NCI-H446 (cell line): ENCODE measurements around the gene FAM72B.
"Not testable (repeated sequence)": the region's sequence is repeated elsewhere in the genome, so short reads cannot be mapped to it uniquely, and the experiment has no call there.

ENCODE experiments used
- DNase-seq, 2 experiments: peaks; one replicate each; lab custom pipeline; 2025; lab: John Stamatoyannopoulos, UW

The FAM72B gene

GRCh38 chr1:121200232-121200631 is 16.1 kb upstream of the FAM72B start:
- not testable (repeated sequence) for DNase-seq

- DNase-seq: not testable (repeated sequence)
Measured at GRCh38 chr1:121199763-121200162, 15.6 kb upstream of the FAM72B start.

- DNase-seq: not testable (repeated sequence)
Measured at GRCh38 chr1:121197095-121197882, 13.1 kb upstream of the FAM72B start.

GRCh38 chr1:121192512-121192911 is 8.4 kb upstream of the FAM72B start:
- DNase-seq: not testable (repeated sequence)

- not testable (repeated sequence) for DNase-seq
Measured at GRCh38 chr1:121187914-121188313, 3.8 kb upstream of the FAM72B start.

- DNase-seq: not testable (repeated sequence)
Measured at GRCh38 chr1:121186191-121186590, 2.1 kb upstream of the FAM72B start.

- not testable (repeated sequence) for DNase-seq
Measured at GRCh38 chr1:121185140-121185708, 1.1 kb upstream of the FAM72B start.

GRCh38 chr1:121183867-121184266 is 273 bp downstream of the FAM72B start:
- DNase-seq: not testable (repeated sequence)

GRCh38 chr1:121178197-121178596 is 5.9 kb downstream of the FAM72B start:
- DNase-seq: not testable (repeated sequence)

GRCh38 chr1:121176649-121177048 is 7.5 kb downstream of the FAM72B start:
- not testable (repeated sequence) for DNase-seq

- not testable (repeated sequence) for DNase-seq
Measured at GRCh38 chr1:121168152-121168668, 15.9 kb downstream of the FAM72B start.

GRCh38 chr1:121167225-121167738 is 16.9 kb downstream of the FAM72B start:
- DNase-seq: not testable (repeated sequence)

GRCh38 chr1:121165296-121165695 is 18.8 kb downstream of the FAM72B start:
- DNase-seq: not testable (repeated sequence)

GRCh38 chr1:121163850-121164757 is 20.0 kb downstream of the FAM72B start:
- not testable (repeated sequence) for DNase-seq

GRCh38 chr1:121161199-121161901 is 22.8 kb downstream of the FAM72B start:
- not testable (repeated sequence) for DNase-seq

- not testable (repeated sequence) for DNase-seq
Measured at GRCh38 chr1:121160118-121160517, 24.0 kb downstream of the FAM72B start.

- not testable (repeated sequence) for DNase-seq
Measured at GRCh38 chr1:121157609-121158008, 26.5 kb downstream of the FAM72B start.

GRCh38 chr1:121156958-121157603 is 27.1 kb downstream of the FAM72B start:
- not testable (repeated sequence) for DNase-seq

- not testable (repeated sequence) for DNase-seq
Measured at GRCh38 chr1:121155671-121156358, 28.3 kb downstream of the FAM72B start.

- not testable (repeated sequence) for DNase-seq
Measured at GRCh38 chr1:121154811-121155210, 29.3 kb downstream of the FAM72B start.
